Glutamatergic neuron (in vitro differentiated cells): Measurements from ENCODE around the gene TNKS2. TPM values are rescaled to one million over a fixed set of nuclear protein-coding genes. Genes with fewer than 3 reads are reported as not detected.
A peak's percentile ranks its signal among the peaks of the same experiment; 100 is the strongest.

Experiments used
- DNase-seq: peaks from one replicate; pipeline ENCODE4 v3.0.0; 2022
- H3K27ac Mint-ChIP-seq: one replicate; pipeline ENCODE4 v1.8.0; 2020; ENCODE audit warnings: mild to moderate bottlenecking, mixed read lengths, inconsistent platforms; ENCODE audit not compliant: unreplicated experiment
- H3K27me3 Mint-ChIP-seq: one replicate; pipeline ENCODE4 v1.8.0; 2020; ENCODE audit warnings: mild to moderate bottlenecking, moderate library complexity, mixed read lengths, inconsistent platforms; ENCODE audit not compliant: unreplicated experiment
- H3K36me3 Mint-ChIP-seq: one replicate; pipeline ENCODE4 v1.8.0; 2020; ENCODE audit warnings: mild to moderate bottlenecking, mixed read lengths, inconsistent platforms; ENCODE audit not compliant: unreplicated experiment
- H3K4me1 Mint-ChIP-seq: one replicate; pipeline ENCODE4 v1.8.0; 2020; ENCODE audit warnings: mild to moderate bottlenecking, low read depth, mixed read lengths, inconsistent platforms; ENCODE audit not compliant: unreplicated experiment
- H3K4me3 Mint-ChIP-seq: one replicate; pipeline ENCODE4 v1.8.0; 2020; ENCODE audit warnings: mild to moderate bottlenecking, mixed read lengths, inconsistent platforms; ENCODE audit not compliant: unreplicated experiment
- H3K9me3 Mint-ChIP-seq: one replicate; pipeline ENCODE4 v1.8.0; 2020; ENCODE audit warnings: mild to moderate bottlenecking, moderate library complexity, mixed read lengths, inconsistent platforms; ENCODE audit not compliant: unreplicated experiment
- total RNA-seq: library from RNA; stranded (reverse); fragmentation: NEBNext Ultra II Directional; extraction: Animal tissue kit (Norgen Biotek cat#: 25700); gene quantifications from one replicate; pipeline ENCODE4 v1.2.1, GENCODE V29; 2021; ENCODE audit not compliant: unreplicated experiment
- TF ChIP-seq, protein P1 (sequence below): fragments of 200-600 bp; sonication (generic); IDR thresholded peaks from one replicate; pipeline ENCODE4 v1.5.0; 2021; ENCODE audit not compliant: partially characterized antibody, unreplicated experiment

The TNKS2 gene
- total RNA-seq, 1 donor from 2014 or later, result 60.4 TPM

DNA sequence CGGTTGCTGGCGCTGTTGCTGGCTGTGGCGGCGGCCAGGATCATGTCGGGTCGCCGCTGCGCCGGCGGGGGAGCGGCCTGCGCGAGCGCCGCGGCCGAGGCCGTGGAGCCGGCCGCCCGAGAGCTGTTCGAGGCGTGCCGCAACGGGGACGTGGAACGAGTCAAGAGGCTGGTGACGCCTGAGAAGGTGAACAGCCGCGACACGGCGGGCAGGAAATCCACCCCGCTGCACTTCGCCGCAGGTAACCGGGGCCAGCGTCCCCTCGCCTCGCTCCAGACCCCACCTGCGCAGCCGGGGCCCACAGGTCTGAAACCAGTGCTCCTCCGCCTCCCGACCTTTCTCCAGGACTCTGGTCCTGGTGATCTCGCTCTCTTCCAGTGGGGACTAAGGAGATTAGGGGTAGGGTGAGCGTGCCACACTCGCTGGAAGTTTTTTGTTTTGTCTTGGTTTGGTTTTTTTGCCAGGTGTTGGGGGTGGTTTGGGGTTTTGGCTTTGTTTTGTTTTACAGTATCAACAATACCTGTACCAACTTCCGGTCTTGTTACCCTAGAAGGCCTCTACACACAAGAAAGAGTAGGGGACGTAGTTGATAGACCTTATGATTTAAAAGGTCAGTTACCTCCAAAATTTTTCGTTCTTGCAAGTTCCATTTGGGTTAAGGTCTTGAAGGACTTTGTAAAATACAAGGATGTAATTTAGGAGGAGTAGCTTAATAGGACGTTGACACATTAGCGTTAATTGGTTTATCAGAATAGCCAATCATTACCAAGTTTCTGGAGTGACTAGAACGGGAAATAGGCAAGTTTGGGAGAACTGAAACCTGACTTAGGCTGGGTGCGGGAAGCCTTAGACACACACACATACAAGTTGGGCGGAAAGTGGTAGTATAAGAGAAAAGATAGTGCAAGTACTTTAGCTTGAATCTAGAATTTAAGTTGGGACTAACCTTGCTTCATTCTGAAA, 704 bp downstream of the TNKS2 start:
- TF ChIP-seq, protein P1, sequence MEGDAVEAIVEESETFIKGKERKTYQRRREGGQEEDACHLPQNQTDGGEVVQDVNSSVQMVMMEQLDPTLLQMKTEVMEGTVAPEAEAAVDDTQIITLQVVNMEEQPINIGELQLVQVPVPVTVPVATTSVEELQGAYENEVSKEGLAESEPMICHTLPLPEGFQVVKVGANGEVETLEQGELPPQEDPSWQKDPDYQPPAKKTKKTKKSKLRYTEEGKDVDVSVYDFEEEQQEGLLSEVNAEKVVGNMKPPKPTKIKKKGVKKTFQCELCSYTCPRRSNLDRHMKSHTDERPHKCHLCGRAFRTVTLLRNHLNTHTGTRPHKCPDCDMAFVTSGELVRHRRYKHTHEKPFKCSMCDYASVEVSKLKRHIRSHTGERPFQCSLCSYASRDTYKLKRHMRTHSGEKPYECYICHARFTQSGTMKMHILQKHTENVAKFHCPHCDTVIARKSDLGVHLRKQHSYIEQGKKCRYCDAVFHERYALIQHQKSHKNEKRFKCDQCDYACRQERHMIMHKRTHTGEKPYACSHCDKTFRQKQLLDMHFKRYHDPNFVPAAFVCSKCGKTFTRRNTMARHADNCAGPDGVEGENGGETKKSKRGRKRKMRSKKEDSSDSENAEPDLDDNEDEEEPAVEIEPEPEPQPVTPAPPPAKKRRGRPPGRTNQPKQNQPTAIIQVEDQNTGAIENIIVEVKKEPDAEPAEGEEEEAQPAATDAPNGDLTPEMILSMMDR, result no peak
- H3K9me3 Mint-ChIP-seq, result peaks cover 5% of the 10 kb centered on the region
- H3K27me3 Mint-ChIP-seq, result no peaks in the 10 kb centered on the region
- DNase-seq, result peak; percentile 39
- peak overlapping the region; percentile 97 for H3K4me3 Mint-ChIP-seq
- peak overlapping the region; percentile 94 for H3K27ac Mint-ChIP-seq
- peaks cover 5% of the 10 kb centered on the region for H3K36me3 Mint-ChIP-seq
- peaks cover 26% of the 10 kb centered on the region for H3K4me1 Mint-ChIP-seq

DNA sequence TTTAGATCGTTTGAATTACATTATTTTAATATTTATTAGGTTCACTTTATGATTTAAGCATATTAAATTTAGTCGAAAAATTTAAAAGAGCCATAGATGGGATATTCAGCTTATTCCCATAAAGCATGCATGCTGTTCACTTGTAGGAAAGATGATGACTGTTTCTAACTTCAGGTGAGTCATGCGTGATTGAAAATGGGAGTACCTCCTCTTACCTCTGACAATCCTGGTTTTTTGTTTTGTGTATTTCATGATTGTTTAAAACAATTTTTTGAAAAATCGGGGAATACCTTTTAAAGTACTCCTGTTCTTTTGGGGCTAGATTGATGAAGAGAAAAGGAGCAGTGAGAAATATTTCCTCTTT, 1.4 kb downstream of the TNKS2 start:
- TF ChIP-seq, protein P1, result no peak
- no peak for DNase-seq
- H3K9me3 Mint-ChIP-seq, result peaks cover 5% of the 10 kb centered on the region
- peak overlapping the region; percentile 97 for H3K4me3 Mint-ChIP-seq
- no peak overlapping the region for H3K27ac Mint-ChIP-seq
- H3K36me3 Mint-ChIP-seq, result peaks cover 5% of the 10 kb centered on the region
- H3K27me3 Mint-ChIP-seq, result no peaks in the 10 kb centered on the region
- peaks cover 26% of the 10 kb centered on the region for H3K4me1 Mint-ChIP-seq

DNA sequence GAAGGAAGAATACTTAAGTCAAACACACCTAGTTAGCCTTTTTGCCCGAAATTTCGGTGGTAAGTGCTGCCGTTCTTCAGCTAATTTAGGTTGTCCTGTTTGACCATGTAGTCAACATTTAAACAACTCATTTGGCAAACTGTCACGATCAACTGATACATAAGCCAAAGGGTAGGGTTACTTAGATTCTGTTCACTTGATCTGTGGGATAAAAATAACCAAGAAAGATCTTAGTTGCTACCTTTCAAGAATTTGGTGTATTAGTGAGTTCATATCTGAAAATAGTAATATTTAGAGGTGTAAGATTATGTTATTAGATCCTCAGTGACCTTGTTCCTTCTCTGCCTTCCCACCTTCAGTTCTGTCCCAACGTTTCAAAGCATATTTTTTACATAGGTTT, 2.0 kb downstream of the TNKS2 start:
- Mint-ChIP-seq H3K4me1 (peaks cover 29% of the 10 kb centered on the region), H3K27ac (no peak overlapping the region)

DNA sequence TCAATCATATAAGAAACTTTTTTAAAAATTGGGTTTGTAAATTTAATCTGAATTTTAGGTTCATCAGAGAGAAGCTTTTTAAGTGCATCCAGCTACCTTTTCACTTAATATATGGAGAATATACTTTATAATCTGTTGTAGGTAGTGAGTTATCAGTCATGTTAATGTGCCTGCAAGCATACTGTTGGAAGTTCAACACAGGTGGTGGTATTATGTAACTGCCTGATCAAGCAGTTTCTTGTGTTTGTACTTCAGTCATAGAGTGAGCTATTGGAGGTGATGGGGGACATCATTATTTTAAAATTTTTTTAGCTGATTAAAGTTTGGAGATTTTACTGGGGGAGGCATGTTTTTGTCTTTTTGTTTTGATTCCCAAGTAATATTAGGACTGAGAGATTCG, 2.5 kb downstream of the TNKS2 start:
- peak overlapping the region; percentile 97 for H3K4me3 Mint-ChIP-seq
- DNase-seq, result no peak
- H3K4me1 Mint-ChIP-seq, result peaks cover 32% of the 10 kb centered on the region
- TF ChIP-seq, protein P1, result no peak
- H3K27ac Mint-ChIP-seq, result no peak overlapping the region
- H3K36me3 Mint-ChIP-seq, result peaks cover 5% of the 10 kb centered on the region
- H3K9me3 Mint-ChIP-seq, result peaks cover 5% of the 10 kb centered on the region
- H3K27me3 Mint-ChIP-seq, result no peaks in the 10 kb centered on the region

More for the DNA sequence above, 2.0 kb downstream of the TNKS2 start:
- peak overlapping the region; percentile 97 for H3K4me3 Mint-ChIP-seq
- no peaks in the 10 kb centered on the region for H3K27me3 Mint-ChIP-seq
- peaks cover 5% of the 10 kb centered on the region for H3K9me3 Mint-ChIP-seq
- peaks cover 5% of the 10 kb centered on the region for H3K36me3 Mint-ChIP-seq
- DNase-seq, result no peak
- TF ChIP-seq, protein P1, result no peak

DNA sequence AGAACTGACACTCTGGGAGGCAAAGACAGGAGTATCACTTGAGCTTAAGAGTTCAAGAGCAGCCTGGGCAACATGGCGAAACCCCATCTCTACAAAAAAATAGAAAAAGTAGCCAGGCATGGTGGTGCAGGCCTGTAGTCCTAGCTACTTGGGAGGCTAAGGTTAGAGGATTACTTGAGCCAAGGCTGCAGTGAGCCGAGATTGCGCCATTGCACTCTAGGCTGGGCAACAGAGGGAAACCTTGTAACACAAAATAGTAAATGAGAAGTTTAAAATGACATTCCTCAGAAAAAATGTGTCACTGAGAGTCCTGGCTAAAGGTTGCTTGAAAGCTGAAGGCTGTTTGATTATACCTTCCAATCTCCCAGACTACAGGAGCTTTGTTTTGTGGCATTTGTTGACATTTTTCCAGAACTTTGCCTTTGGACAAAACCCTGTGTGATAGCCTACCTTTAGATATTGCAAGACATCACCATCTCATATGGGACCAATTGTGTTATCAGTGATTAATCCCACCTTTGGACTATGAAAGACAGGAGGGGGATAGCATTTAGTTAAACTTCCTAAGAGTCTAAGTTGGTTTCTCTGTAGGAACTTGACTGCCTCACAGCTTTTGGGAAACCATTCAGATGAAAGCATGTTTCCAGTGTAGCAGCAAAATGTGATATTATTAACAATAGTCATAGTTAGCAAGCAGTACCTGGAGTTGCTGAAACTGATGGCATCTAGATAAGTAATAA, 5.3 kb downstream of the TNKS2 start:
- no peak for DNase-seq
- Mint-ChIP-seq H3K4me3 (no peak overlapping the region), H3K36me3 (no peaks in the 10 kb centered on the region), H3K9me3 (peaks cover 5% of the 10 kb centered on the region), H3K27me3 (no peaks in the 10 kb centered on the region), H3K27ac (no peak overlapping the region), H3K4me1 (peaks cover 22% of the 10 kb centered on the region)
- TF ChIP-seq, protein P1, result no peak
